Activated T-cell treated with anti-CD3 and anti-CD28 coated beads, Interleukin-2, amount 50 U/mL, for 48 hours (primary cell): Measurements from ENCODE around the gene LAIR1.
A peak's percentile ranks its signal among the peaks of the same experiment; 100 is the strongest.
"Not testable (repeated sequence)": the region's sequence is repeated elsewhere in the genome, so short reads cannot be mapped to it uniquely, and the experiment has no call there.

Source experiments
- DNase-seq, 2 experiments: peaks; one replicate each; pipeline ENCODE4 v3.0.0-alpha.2; 2020

LAIR1 gene

GRCh38 chr19:54339646-54340358 lies 24.9 kb downstream of the LAIR1 start:
- DNase-seq, result no peak

GRCh38 chr19:54338521-54338920 lies 26.2 kb downstream of the LAIR1 start:
- no peak for DNase-seq

GRCh38 chr19:54337858-54338230 lies 26.9 kb downstream of the LAIR1 start:
- no peak for DNase-seq

GRCh38 chr19:54336893-54337857 lies 27.6 kb downstream of the LAIR1 start:
- DNase-seq, result no peak

- DNase-seq, result no peak
Observed at GRCh38 chr19:54335979-54336892, 28.5 kb downstream of the LAIR1 start.

- no peak for DNase-seq
Observed at GRCh38 chr19:54335164-54335563, 29.6 kb downstream of the LAIR1 start.

GRCh38 chr19:54333586-54334298 lies 31.0 kb downstream of the LAIR1 start:
- no peak for DNase-seq

- DNase-seq, result no peak
Observed at GRCh38 chr19:54332149-54332548, 32.6 kb downstream of the LAIR1 start.

GRCh38 chr19:54331626-54332025 lies 33.1 kb downstream of the LAIR1 start:
- DNase-seq, result no peak

GRCh38 chr19:54329476-54330165 lies 35.1 kb downstream of the LAIR1 start:
- DNase-seq, result no peak

- not testable (repeated sequence) for DNase-seq
Observed at GRCh38 chr19:54328781-54329180, 36.0 kb downstream of the LAIR1 start.

GRCh38 chr19:54325631-54326030 lies 39.1 kb downstream of the LAIR1 start:
- no peak for DNase-seq

- peak; percentile 38 to 49 for DNase-seq
Observed at GRCh38 chr19:54325194-54325621, 39.5 kb downstream of the LAIR1 start.

GRCh38 chr19:54324071-54324470 lies 40.7 kb downstream of the LAIR1 start:
- no peak for DNase-seq

- not testable (repeated sequence) for DNase-seq
Observed at GRCh38 chr19:54322934-54323333, 41.8 kb downstream of the LAIR1 start.

- not testable (repeated sequence) for DNase-seq
Observed at GRCh38 chr19:54322295-54322694, 42.4 kb downstream of the LAIR1 start.

- no peak for DNase-seq
Observed at GRCh38 chr19:54319892-54320670, 44.6 kb downstream of the LAIR1 start.

GRCh38 chr19:54319049-54319448 lies 45.7 kb downstream of the LAIR1 start:
- DNase-seq, result no peak

- DNase-seq, result no peak
Observed at GRCh38 chr19:54317965-54318240, 46.8 kb downstream of the LAIR1 start.

- DNase-seq, result no peak
Observed at GRCh38 chr19:54317108-54317964, 47.4 kb downstream of the LAIR1 start.
